ENCODE data around the gene RNF25. TPM values are rescaled to one million over a fixed set of nuclear protein-coding genes. Genes with fewer than 3 reads are reported as not detected.

The RNF25 gene
- total RNA-seq, 2 experiments from 2014 or later, result 14.7 to 17.0 TPM

DNA sequence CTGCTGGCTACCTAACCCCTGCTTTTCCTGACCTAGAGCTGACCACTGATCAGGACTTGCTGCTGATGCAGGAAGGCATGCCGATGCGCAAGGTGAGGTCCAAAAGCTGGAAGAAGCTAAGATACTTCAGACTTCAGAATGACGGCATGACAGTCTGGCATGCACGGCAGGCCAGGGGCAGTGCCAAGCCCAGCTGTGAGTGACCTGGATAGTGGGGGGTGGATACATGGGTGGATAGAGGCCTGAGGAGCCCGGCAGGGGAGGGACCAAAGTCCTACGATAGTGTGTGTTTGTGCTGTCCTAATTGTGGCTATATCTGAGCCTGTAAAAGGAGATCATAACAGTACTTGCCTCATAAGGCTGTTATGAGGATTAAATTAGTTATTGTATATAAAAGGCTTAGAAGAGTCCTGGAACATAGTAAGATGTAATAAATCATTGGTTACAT, 55.9 kb downstream of the RNF25 start:
- H3K4me3 Mint-ChIP-seq, result no peak overlapping the region
- ChIA-PET POLR2A (interaction anchor here (0.7 to 1.5 kb wide), 2 partner anchors 12 to 17 kb away, joined by 3 to 5 read pairs; no protein-coding TSS in a partner anchor), CTCF (interaction anchor here (1.1 to 1.3 kb wide), 3 partner anchors 8 to 231 kb away, joined by 3 to 5 read pairs (median 3); partner anchors contain the start of gene PLCD4)
- intact Hi-C loops (cut with micrococcal nuclease), result no loop called here
- ATAC-seq (no peak), DNase-seq (no peak)
- H3K27ac Mint-ChIP-seq, result no peak overlapping the region
- H3K36me3 Mint-ChIP-seq (ENCODE audit: low read depth), result no peaks in the 10 kb centered on the region
- no peaks in the 10 kb centered on the region for H3K4me1 Mint-ChIP-seq (ENCODE audit: low read depth)
- peaks cover 2% of the 10 kb centered on the region for H3K27me3 Mint-ChIP-seq
- TF ChIP-seq, protein P1, sequence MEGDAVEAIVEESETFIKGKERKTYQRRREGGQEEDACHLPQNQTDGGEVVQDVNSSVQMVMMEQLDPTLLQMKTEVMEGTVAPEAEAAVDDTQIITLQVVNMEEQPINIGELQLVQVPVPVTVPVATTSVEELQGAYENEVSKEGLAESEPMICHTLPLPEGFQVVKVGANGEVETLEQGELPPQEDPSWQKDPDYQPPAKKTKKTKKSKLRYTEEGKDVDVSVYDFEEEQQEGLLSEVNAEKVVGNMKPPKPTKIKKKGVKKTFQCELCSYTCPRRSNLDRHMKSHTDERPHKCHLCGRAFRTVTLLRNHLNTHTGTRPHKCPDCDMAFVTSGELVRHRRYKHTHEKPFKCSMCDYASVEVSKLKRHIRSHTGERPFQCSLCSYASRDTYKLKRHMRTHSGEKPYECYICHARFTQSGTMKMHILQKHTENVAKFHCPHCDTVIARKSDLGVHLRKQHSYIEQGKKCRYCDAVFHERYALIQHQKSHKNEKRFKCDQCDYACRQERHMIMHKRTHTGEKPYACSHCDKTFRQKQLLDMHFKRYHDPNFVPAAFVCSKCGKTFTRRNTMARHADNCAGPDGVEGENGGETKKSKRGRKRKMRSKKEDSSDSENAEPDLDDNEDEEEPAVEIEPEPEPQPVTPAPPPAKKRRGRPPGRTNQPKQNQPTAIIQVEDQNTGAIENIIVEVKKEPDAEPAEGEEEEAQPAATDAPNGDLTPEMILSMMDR (IDR thresholded peaks at IDR 0.05), result no peak
- H3K9me3 Mint-ChIP-seq, result no peaks in the 10 kb centered on the region

Other genes starting within 250 kb of the RNF25 start
- 10 to 100 TPM; 51.7 to 53.2 TPM for gene USP37, start 103.7 kb downstream of the RNF25 start, total RNA-seq
- 100 to 1,000 TPM; 106 to 119 TPM for gene CNOT9, start 103.2 kb downstream of the RNF25 start, total RNA-seq
- under 1 TPM; 0.34 to 0.49 TPM for gene PLCD4, start 64.1 kb downstream of the RNF25 start, total RNA-seq
- gene ZNF142, start 12.4 kb downstream of the RNF25 start, total RNA-seq, result 10 to 100 TPM; 30.4 to 33.7 TPM
- 10 to 100 TPM; 69.6 to 76.3 TPM for gene BCS1L, start 12.3 kb downstream of the RNF25 start, total RNA-seq
- 10 to 100 TPM; 11.6 to 14.9 TPM for gene STK36, start 84 bp upstream of the RNF25 start, total RNA-seq
- gene TTLL4, start 38.8 kb upstream of the RNF25 start, total RNA-seq, result 10 to 100 TPM; 32.2 to 36.6 TPM
- gene CYP27A1, start 110.1 kb upstream of the RNF25 start, total RNA-seq, result under 1 TPM; 0.14 to 0.18 TPM
- gene PRKAG3, start 159.8 kb upstream of the RNF25 start, total RNA-seq, result not detected
- gene WNT6, start 187.8 kb upstream of the RNF25 start, total RNA-seq, result under 1 TPM; 0.25 to 0.34 TPM
- 10 to 100 TPM; 27.9 to 29.2 TPM for gene WNT10A, start 208.8 kb upstream of the RNF25 start, total RNA-seq

All from activated CD8-positive, alpha-beta T cell treated with anti-CD3 and anti-CD28 coated beads for 36 hours (primary cell).